Liver (tissue), 9 donors: ENCODE data around the gene ING3. TPM values are rescaled to one million over a fixed set of nuclear protein-coding genes. Genes with fewer than 3 reads are reported as not detected.

Source experiments
- DNase-seq: peaks from one replicate; pipeline ENCODE4 v3.0.0-alpha.2; 2017; ENCODE audit warnings: low spot score
- H3K27ac ChIP-seq, 2 donors: one replicate each; pipeline ENCODE4 v1.7.0; 2013; ENCODE audit warnings: inconsistent platforms in 2 of 2, low read length in 2 of 2, control low read depth in 1 of 2, low read depth in 1 of 2, mild to moderate bottlenecking in 1 of 2
- H3K27me3 ChIP-seq, 4 donors: one replicate each; pipeline versions ENCODE4 v1.6.1 to v1.7.0; 2013; ENCODE audit warnings: low read length in 3 of 4, inconsistent platforms in 1 of 4, mild to moderate bottlenecking in 1 of 4, moderate library complexity in 1 of 4; ENCODE audit not compliant: control insufficient read depth in 4 of 4, insufficient read depth in 4 of 4
- H3K36me3 ChIP-seq, 4 donors: one replicate each; pipeline versions ENCODE4 v1.6.1 to v1.7.0; 2013; ENCODE audit warnings: low read length in 3 of 4, mild to moderate bottlenecking in 3 of 4, low read depth in 1 of 4, moderate library complexity in 1 of 4; ENCODE audit not compliant: control insufficient read depth in 4 of 4, insufficient read depth in 3 of 4
- H3K4me1 ChIP-seq, 4 donors: one replicate each; pipeline versions ENCODE4 v1.6.1 to v1.7.0; 2013; ENCODE audit warnings: low read length in 3 of 4, mild to moderate bottlenecking in 3 of 4, moderate library complexity in 1 of 4; ENCODE audit not compliant: control insufficient read depth in 4 of 4, insufficient read depth in 4 of 4
- H3K4me3 ChIP-seq, 3 donors: one replicate each; pipeline versions ENCODE4 v1.6.1 to v1.7.0; 2013; ENCODE audit warnings: low read length in 3 of 3, control low read depth in 1 of 3, low read depth in 1 of 3, mild to moderate bottlenecking in 1 of 3
- H3K9ac ChIP-seq, 2 donors: one replicate each; pipeline ENCODE4 v1.7.0; 2013; ENCODE audit warnings: low read length in 2 of 2, mild to moderate bottlenecking in 2 of 2, moderate library complexity in 2 of 2, control low read depth in 1 of 2, low read depth in 1 of 2
- H3K9me3 ChIP-seq, 4 donors: one replicate each; pipeline versions ENCODE4 v1.6.1 to v1.7.0; 2013; ENCODE audit warnings: low read length in 3 of 4; ENCODE audit not compliant: control insufficient read depth in 4 of 4
- EGR1 ChIP-seq, 2 donors: IDR thresholded peaks; 2 replicates each; pipeline ENCODE4 v1.6.1; 2016 to 2018; ENCODE audit warnings: antibody characterized with exemption in 2 of 2, low read depth in 2 of 2
- FOXA1 ChIP-seq: IDR thresholded peaks from 2 replicates; pipeline ENCODE4 v1.6.1; 2016; ENCODE audit warnings: antibody characterized with exemption
- GABPA ChIP-seq, 2 donors: IDR thresholded peaks in 1 of 2; conservative IDR thresholded peaks in 1 of 2; 2 replicates each; pipeline ENCODE4 v1.6.1; 2016; ENCODE audit warnings: antibody characterized with exemption in 2 of 2, mild to moderate bottlenecking in 1 of 2, moderate library complexity in 1 of 2
- HNF4A ChIP-seq, 2 donors: conservative IDR thresholded peaks; 2 replicates each; pipeline ENCODE4 v1.6.1; 2016; ENCODE audit warnings: antibody characterized with exemption in 2 of 2, mild to moderate bottlenecking in 2 of 2
- NR2F2 ChIP-seq: IDR thresholded peaks from 2 replicates; pipeline ENCODE4 v1.6.1; 2016; ENCODE audit warnings: antibody characterized with exemption
- TAF1 ChIP-seq: conservative IDR thresholded peaks from 2 replicates; pipeline ENCODE4 v1.6.1; 2016; ENCODE audit warnings: antibody characterized with exemption, mild to moderate bottlenecking
- YY1 ChIP-seq: IDR thresholded peaks from 2 replicates; pipeline ENCODE4 v1.6.1; 2016; ENCODE audit warnings: antibody characterized with exemption, mild to moderate bottlenecking
- WGBS: extraction: QIAGEN DNeasy Blood & Tissue Kit; methylation state at CpG from one replicate; pipeline ENCODE4 v1.1.7; 2013; 5-methylcytosine and 5-hydroxymethylcytosine counted together
- polyA plus RNA-seq, 2 donors: library from polyadenylated mRNA; stranded (reverse) in 1 of 2; unstranded in 1 of 2; fragments of 200-250 nt in 1 of 2; fragments of >200 nt in 1 of 2; fragmentation: Nextera tagmentation in 1 of 2; extraction: Ambion mirVana in 1 of 2; gene quantifications; one replicate each; pipeline versions ENCODE4 v1.2.1 to v1.2.3, GENCODE V29; 2013 to 2015
- total RNA-seq, 2 donors: library from RNA; depleted of rRNA; stranded (reverse); fragments of >200 nt; gene quantifications; one replicate each; pipeline ENCODE4 v1.2.3, GENCODE V29; 2014
- TF ChIP-seq, protein P1 (sequence below): IDR thresholded peaks from 2 replicates; pipeline ENCODE4 v1.6.1; 2016; ENCODE audit warnings: antibody characterized with exemption
- TF ChIP-seq, protein P2 (sequence below): IDR thresholded peaks from 2 replicates; pipeline ENCODE4 v1.6.1; 2016; ENCODE audit warnings: antibody characterized with exemption
- TF ChIP-seq, protein P3 (sequence below): IDR thresholded peaks from 2 replicates; pipeline ENCODE4 v1.6.1; 2016; ENCODE audit warnings: antibody characterized with exemption
- TF ChIP-seq, protein P4 (sequence below): IDR thresholded peaks from 2 replicates; pipeline ENCODE4 v1.6.1; 2016; ENCODE audit warnings: antibody characterized with exemption, mild to moderate bottlenecking
- donor health status: healthy.
- donor health status: healthy.
- donor health status: healthy.
- donor health status: healthy.
- donor health status: healthy.

Gene ING3
- total and polyA plus RNA-seq, 4 donors: 3.8 to 14.0 (median 10.9) TPM

DNA sequence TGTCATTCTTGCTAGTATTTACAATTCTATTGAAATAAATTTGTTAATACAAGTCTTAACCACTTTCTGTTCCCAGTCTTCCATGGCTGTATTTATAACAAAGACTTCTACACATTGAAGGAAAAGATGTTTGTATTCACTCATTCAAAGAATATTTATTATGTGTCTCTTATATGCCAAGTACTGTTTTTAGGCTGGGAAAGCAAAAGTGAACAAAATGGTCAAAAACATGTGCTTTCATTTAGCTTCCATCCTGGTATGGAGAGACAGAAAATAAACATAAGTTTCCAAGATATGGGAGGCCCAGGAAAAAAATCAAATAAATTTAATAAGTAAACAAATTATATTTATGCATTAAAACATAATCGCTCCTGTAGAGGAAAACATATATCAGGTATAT is 60.8 kb downstream of the ING3 start:
- DNase-seq: no peak
- Histone ChIP-seq H3K4me3 (no peak overlapping the region), H3K9me3 (no peaks in the 10 kb centered on the region), H3K27me3 (no peaks in the 10 kb centered on the region), H3K36me3 (peaks cover 0 to 5% (median 2%) of the 10 kb centered on the region in 4 donors), H3K9ac (no peak overlapping the region), H3K27ac (no peak overlapping the region), H3K4me1 (peaks cover 0 to 15% (median 4%) of the 10 kb centered on the region in 4 donors)
- TF ChIP-seq HNF4A (conservative IDR thresholded peaks at IDR 0.05) (no peak), YY1 (no peak), TAF1 (no peak), NR2F2 (no peak), EGR1 (IDR thresholded peaks at IDR 0.05; ENCODE audit: low read depth in 2 of 2) (no peak)
- TF ChIP-seq, protein P1, sequence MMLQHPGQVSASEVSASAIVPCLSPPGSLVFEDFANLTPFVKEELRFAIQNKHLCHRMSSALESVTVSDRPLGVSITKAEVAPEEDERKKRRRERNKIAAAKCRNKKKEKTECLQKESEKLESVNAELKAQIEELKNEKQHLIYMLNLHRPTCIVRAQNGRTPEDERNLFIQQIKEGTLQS: no peak
- TF ChIP-seq, protein P2, sequence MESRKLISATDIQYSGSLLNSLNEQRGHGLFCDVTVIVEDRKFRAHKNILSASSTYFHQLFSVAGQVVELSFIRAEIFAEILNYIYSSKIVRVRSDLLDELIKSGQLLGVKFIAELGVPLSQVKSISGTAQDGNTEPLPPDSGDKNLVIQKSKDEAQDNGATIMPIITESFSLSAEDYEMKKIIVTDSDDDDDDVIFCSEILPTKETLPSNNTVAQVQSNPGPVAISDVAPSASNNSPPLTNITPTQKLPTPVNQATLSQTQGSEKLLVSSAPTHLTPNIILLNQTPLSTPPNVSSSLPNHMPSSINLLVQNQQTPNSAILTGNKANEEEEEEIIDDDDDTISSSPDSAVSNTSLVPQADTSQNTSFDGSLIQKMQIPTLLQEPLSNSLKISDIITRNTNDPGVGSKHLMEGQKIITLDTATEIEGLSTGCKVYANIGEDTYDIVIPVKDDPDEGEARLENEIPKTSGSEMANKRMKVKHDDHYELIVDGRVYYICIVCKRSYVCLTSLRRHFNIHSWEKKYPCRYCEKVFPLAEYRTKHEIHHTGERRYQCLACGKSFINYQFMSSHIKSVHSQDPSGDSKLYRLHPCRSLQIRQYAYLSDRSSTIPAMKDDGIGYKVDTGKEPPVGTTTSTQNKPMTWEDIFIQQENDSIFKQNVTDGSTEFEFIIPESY: no peak
- TF ChIP-seq, protein P3, sequence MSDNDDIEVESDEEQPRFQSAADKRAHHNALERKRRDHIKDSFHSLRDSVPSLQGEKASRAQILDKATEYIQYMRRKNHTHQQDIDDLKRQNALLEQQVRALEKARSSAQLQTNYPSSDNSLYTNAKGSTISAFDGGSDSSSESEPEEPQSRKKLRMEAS: no peak
- 97% methylated on average over 1 of the region's 1 CpG for WGBS

DNA sequence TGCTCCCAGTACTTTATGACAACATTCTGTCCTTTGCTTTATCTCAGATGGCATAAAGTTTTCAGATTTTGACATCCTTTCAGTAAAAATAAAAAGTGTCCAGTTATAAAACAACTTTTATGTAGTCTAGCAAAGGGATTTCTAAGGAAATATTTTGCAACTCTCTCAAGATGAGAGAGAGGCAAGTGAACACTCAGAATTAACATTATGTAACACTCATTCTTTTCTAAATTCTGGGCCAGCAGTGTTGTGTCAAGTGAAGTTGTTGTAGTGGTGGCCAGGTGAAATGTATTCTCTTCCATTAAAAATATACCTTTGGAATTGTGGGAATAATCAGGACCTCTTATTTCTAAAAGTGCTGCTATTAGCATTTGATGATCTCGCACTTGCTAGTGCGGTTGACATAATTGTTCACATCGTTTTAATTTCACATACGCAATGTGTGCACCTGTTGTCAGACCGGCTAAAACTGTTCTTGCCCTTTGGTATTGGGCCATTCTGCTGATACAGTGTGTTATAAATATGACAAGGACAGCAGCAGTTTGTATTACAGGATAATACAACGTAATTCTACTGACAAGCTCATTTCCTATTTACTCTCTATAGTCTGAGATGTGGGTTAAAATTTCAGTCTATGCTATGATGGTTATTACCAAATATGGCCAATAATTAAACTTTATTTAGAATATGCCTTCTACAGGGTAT is 61.7 kb downstream of the ING3 start:
- DNase-seq: no peak
- Histone ChIP-seq H3K27me3 (no peaks in the 10 kb centered on the region), H3K9me3 (no peaks in the 10 kb centered on the region), H3K4me3 (no peak overlapping the region), H3K9ac (no peak overlapping the region), H3K27ac (no peak overlapping the region), H3K36me3 (peaks cover 0 to 10% (median 2%) of the 10 kb centered on the region in 4 donors), H3K4me1 (peaks cover 0 to 9% (median 4%) of the 10 kb centered on the region in 4 donors)
- WGBS: 88% methylated on average over 6 of the region's 6 CpGs
- TF ChIP-seq, protein P4, sequence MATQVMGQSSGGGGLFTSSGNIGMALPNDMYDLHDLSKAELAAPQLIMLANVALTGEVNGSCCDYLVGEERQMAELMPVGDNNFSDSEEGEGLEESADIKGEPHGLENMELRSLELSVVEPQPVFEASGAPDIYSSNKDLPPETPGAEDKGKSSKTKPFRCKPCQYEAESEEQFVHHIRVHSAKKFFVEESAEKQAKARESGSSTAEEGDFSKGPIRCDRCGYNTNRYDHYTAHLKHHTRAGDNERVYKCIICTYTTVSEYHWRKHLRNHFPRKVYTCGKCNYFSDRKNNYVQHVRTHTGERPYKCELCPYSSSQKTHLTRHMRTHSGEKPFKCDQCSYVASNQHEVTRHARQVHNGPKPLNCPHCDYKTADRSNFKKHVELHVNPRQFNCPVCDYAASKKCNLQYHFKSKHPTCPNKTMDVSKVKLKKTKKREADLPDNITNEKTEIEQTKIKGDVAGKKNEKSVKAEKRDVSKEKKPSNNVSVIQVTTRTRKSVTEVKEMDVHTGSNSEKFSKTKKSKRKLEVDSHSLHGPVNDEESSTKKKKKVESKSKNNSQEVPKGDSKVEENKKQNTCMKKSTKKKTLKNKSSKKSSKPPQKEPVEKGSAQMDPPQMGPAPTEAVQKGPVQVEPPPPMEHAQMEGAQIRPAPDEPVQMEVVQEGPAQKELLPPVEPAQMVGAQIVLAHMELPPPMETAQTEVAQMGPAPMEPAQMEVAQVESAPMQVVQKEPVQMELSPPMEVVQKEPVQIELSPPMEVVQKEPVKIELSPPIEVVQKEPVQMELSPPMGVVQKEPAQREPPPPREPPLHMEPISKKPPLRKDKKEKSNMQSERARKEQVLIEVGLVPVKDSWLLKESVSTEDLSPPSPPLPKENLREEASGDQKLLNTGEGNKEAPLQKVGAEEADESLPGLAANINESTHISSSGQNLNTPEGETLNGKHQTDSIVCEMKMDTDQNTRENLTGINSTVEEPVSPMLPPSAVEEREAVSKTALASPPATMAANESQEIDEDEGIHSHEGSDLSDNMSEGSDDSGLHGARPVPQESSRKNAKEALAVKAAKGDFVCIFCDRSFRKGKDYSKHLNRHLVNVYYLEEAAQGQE: no peak
- TF ChIP-seq FOXA1 (no peak), GABPA (IDR thresholded peaks at IDR 0.05 in 1 of 2, conservative IDR thresholded peaks at IDR 0.05 in 1 of 2) (no peak)
- TF ChIP-seq, protein P1: no peak
